K562 (cell line): ENCODE data around the gene OR2B6. TPM values are rescaled to one million over a fixed set of nuclear protein-coding genes. Genes with fewer than 3 reads are reported as not detected.

Experiments
- ATAC-seq: fragments of 200-7000 bp; cut with Tn5 transposase; 3 replicates; pipeline ENCODE4 v1.9.1; 2020; ENCODE audit warnings: moderate library complexity
- BruUV-seq: library from RNA; stranded (reverse); fragments of 400-500 nt; replicated peaks from 2 replicates; lab custom pipeline; 2021; lab: Mats Ljungman, UMichigan
- CTCF ChIA-PET: fragments of 300-600 bp; formaldehyde crosslinking; extraction: SDS; loops from one replicate; lab custom pipeline; 2021; ENCODE audit warnings: low intra/inter-chr PET ratio; lab: Yijun Ruan, JAX
- POLR2A ChIA-PET: fragments of 300-600, 350-650 bp; sonication (Branson Sonifier 250); formaldehyde crosslinking; extraction: SDS; loops from one replicate; lab custom pipeline; 2021; ENCODE audit warnings: antibody characterized with exemption, inconsistent platforms; lab: Yijun Ruan, JAX
- DNase-seq, 4 experiments: peaks; one replicate each; pipeline versions ENCODE4 v3.0.0 to v3.0.0-alpha.2; 2011 to 2018; ENCODE audit warnings: low spot score in 3 of 4, mixed read lengths in 3 of 4; ENCODE audit errors: extremely low read depth in 1 of 4
- FAIRE-seq: peaks from 2 replicates; lab custom pipeline; 2011; peaks lifted over from hg19 to GRCh38; lab: Jason Lieb, UNC
- H2AFZ ChIP-seq: 2 replicates; pipeline ENCODE4 v1.6.0; 2011; ENCODE audit warnings: low read depth, low read length, control low read depth, inconsistent platforms
- H3K27ac ChIP-seq: fragments of 200-600 bp; 3 replicates; pipeline ENCODE4 v1.8.0; 2011; ENCODE audit warnings: low read depth, mild to moderate bottlenecking, control low read depth, inconsistent platforms, low read length, moderate library complexity, mixed read lengths; ENCODE audit errors: extremely low read depth
- H3K27me3 ChIP-seq, 2 experiments: fragments of 300-600 bp in 1 of 2; 2 replicates in 1 of 2; 3 replicates in 1 of 2; pipeline versions ENCODE4 v1.6.0 to v1.8.0; 2011; ENCODE audit warnings: inconsistent platforms in 2 of 2, low read length in 2 of 2, mild to moderate bottlenecking in 1 of 2, mixed read lengths in 1 of 2, moderate library complexity in 1 of 2; ENCODE audit not compliant: control insufficient read depth in 2 of 2, insufficient read depth in 2 of 2
- H3K36me3 ChIP-seq: fragments of 300-600 bp; 3 replicates; pipeline ENCODE4 v1.8.0; 2011; ENCODE audit warnings: mild to moderate bottlenecking, low read length, inconsistent platforms; ENCODE audit not compliant: control insufficient read depth, insufficient read depth
- H3K4me1 ChIP-seq, 2 experiments: fragments of 200-600 bp in 1 of 2; replicated peaks in 1 of 2; 2 replicates in 1 of 2; 3 replicates in 1 of 2; pipeline versions ENCODE4 v1.5.1 to v1.8.0; 2011; ENCODE audit warnings: inconsistent platforms in 2 of 2, low read length in 2 of 2, mild to moderate bottlenecking in 1 of 2, mixed read lengths in 1 of 2, moderate library complexity in 1 of 2; ENCODE audit not compliant: control insufficient read depth in 2 of 2, insufficient read depth in 2 of 2
- H3K4me2 ChIP-seq: 2 replicates; pipeline ENCODE4 v1.6.1; 2011; ENCODE audit warnings: low read length, control low read depth, inconsistent platforms, mixed read lengths; ENCODE audit not compliant: insufficient read depth
- H3K4me3 ChIP-seq: fragments of 200-600 bp; sonication (generic), shearing (Covaris generic); 2 replicates; pipeline ENCODE4 v1.5.1; 2016; ENCODE audit warnings: control low read depth, inconsistent platforms
- H3K79me2 ChIP-seq: fragments of 200-600 bp; 3 replicates; pipeline ENCODE4 v1.8.0; 2011; ENCODE audit warnings: low read length, inconsistent platforms; ENCODE audit not compliant: control insufficient read depth, insufficient read depth
- H3K9ac ChIP-seq, 2 experiments: 2 replicates each; pipeline versions ENCODE4 v1.6.0 to v1.6.1; 2011; ENCODE audit warnings: low read depth in 2 of 2, low read length in 2 of 2, control low read depth in 1 of 2, inconsistent platforms in 1 of 2, mild to moderate bottlenecking in 1 of 2, mixed read lengths in 1 of 2; ENCODE audit not compliant: insufficient read depth in 1 of 2
- H3K9me1 ChIP-seq: one replicate; pipeline ENCODE4 v1.6.0; 2011; ENCODE audit warnings: inconsistent platforms, mild to moderate bottlenecking, low read length, moderate library complexity; ENCODE audit not compliant: control insufficient read depth, insufficient read depth
- H3K9me3 ChIP-seq: replicated peaks from 2 replicates; pipeline ENCODE4 v1.5.1; 2011; ENCODE audit warnings: low read depth, low read length, inconsistent platforms; ENCODE audit not compliant: control insufficient read depth, insufficient read depth
- H4K20me1 ChIP-seq: replicated peaks from 2 replicates; pipeline ENCODE4 v1.6.1; 2011; ENCODE audit warnings: low read length, inconsistent platforms, mixed read lengths; ENCODE audit not compliant: control insufficient read depth, insufficient read depth
- C11orf30 ChIP-seq: fragments of 450-650 bp; IDR thresholded peaks from 2 replicates; pipeline ENCODE4 v1.6.1; 2016; ENCODE audit warnings: low read depth, mild to moderate bottlenecking
- DPF2 ChIP-seq: fragments of 450-650 bp; IDR thresholded peaks from 2 replicates; pipeline ENCODE4 v1.6.1; 2016
- FOXP1 ChIP-seq: sonication (generic); formaldehyde crosslinking; IDR thresholded peaks from 2 replicates; pipeline ENCODE4 v1.8.0; 2022; ENCODE audit warnings: mild to moderate bottlenecking, missing genetic modification reagents
- GTF2A2 ChIP-seq: IDR thresholded peaks from 2 replicates; pipeline ENCODE4 v1.6.1; 2016; ENCODE audit warnings: mild to moderate bottlenecking, missing genetic modification characterization, missing compliant biosample characterization
- MAFG ChIP-seq: fragments of 450-650 bp; conservative IDR thresholded peaks from 2 replicates; pipeline ENCODE4 v1.6.1; 2016; ENCODE audit warnings: missing genetic modification characterization, missing compliant biosample characterization
- MEF2D ChIP-seq: conservative IDR thresholded peaks from 2 replicates; pipeline ENCODE4 v1.6.1; 2016; ENCODE audit warnings: low read depth, missing genetic modification characterization, missing compliant biosample characterization
- MIER1 ChIP-seq: fragments of 450-650 bp; IDR thresholded peaks from 2 replicates; pipeline ENCODE4 v1.6.1; 2016; ENCODE audit warnings: antibody characterized with exemption, mild to moderate bottlenecking, low read depth
- NR2C2 ChIP-seq, 2 experiments: fragments of 200-800 bp in 1 of 2; sonication (Bioruptor generic) in 1 of 2; sonication (generic) in 1 of 2; formaldehyde crosslinking in 1 of 2; IDR thresholded peaks; 2 replicates each; pipeline versions ENCODE4 v1.6.1 to v1.8.0; 2016 to 2022; ENCODE audit warnings: mild to moderate bottlenecking in 1 of 2, missing compliant biosample characterization in 1 of 2, missing genetic modification characterization in 1 of 2, missing genetic modification reagents in 1 of 2
- PHF21A ChIP-seq: fragments of 450-650 bp; IDR thresholded peaks from 2 replicates; pipeline ENCODE4 v1.6.1; 2017; ENCODE audit warnings: low read depth, borderline replicate concordance
- ZFPM2 ChIP-seq: fragments of 250-450 bp; sonication (Bioruptor Pico); IDR thresholded peaks from 2 replicates; pipeline ENCODE4 v1.5.1; 2022; ENCODE audit warnings: mild to moderate bottlenecking
- ZNF184 ChIP-seq: sonication (generic); formaldehyde crosslinking; IDR thresholded peaks from 2 replicates; pipeline ENCODE4 v1.5.0; 2020; ENCODE audit warnings: missing genetic modification reagents
- ZNF217 ChIP-seq: sonication (generic); formaldehyde crosslinking; IDR thresholded peaks from 2 replicates; pipeline ENCODE4 v1.8.0; 2022; ENCODE audit warnings: mild to moderate bottlenecking, missing genetic modification reagents
- WGBS: fragments of 100-300 bp; shearing (Covaris generic); methylation state at CpG from one replicate; pipeline ENCODE4 v1.1.6; 2016; ENCODE audit warnings: low coverage, mixed read lengths; ENCODE audit not compliant: insufficient coverage; ENCODE audit errors: missing lambda C conversion rate; 5-methylcytosine and 5-hydroxymethylcytosine counted together
- in situ Hi-C: fragments of 300-500 bp; cut with MboI; formaldehyde crosslinking; loops from 4 replicates; pipeline ENCODE4 v1.15.0; 2018; ENCODE audit warnings: inconsistent platforms, mixed read lengths
- intact Hi-C: fragments of 100-400 bp; cut with micrococcal nuclease; formaldehyde crosslinking; loops from 2 replicates; pipeline ENCODE4 v1.14.2; 2022
- polyA plus RNA-seq, 8 experiments: library from polyadenylated mRNA; depleted of rRNA in 4 of 8; stranded (reverse) in 5 of 8; unstranded in 3 of 8; fragments of >200 nt; fragmentation: Nextera tagmentation in 2 of 8; fragmentation: Illumina TruSeq in 1 of 8; extraction: Ambion mirVana in 2 of 8; extraction: Trizol in 1 of 8; gene quantifications; 2 replicates each; pipeline versions ENCODE4 v1.2.1 to v1.2.3, GENCODE V29; 2011 to 2014; ENCODE audit warnings: inconsistent platforms in 1 of 8, missing spikeins in 1 of 8
- total RNA-seq, 7 experiments: library from RNA; depleted of rRNA in 6 of 7; stranded (reverse); fragments of >200 nt in 6 of 7; fragmentation: Illumina TruSeq in 2 of 7; extraction: Trizol in 2 of 7; gene quantifications; 2 replicates each; pipeline versions ENCODE4 v1.2.1 to v1.2.3, GENCODE V29; 2011 to 2021; ENCODE audit warnings: low replicate concordance in 1 of 7
- TF ChIP-seq, protein P1 (sequence below), 2 experiments: fragments of 450-650 bp in 1 of 2; sonication (generic) in 1 of 2; formaldehyde crosslinking in 1 of 2; IDR thresholded peaks in 1 of 2; conservative IDR thresholded peaks in 1 of 2; 2 replicates each; pipeline versions ENCODE4 v1.6.1 to v1.8.1; 2016 to 2023; ENCODE audit warnings: mild to moderate bottlenecking in 2 of 2, moderate library complexity in 2 of 2, inconsistent platforms in 1 of 2, missing genetic modification reagents in 1 of 2
- TF ChIP-seq, protein P2 (sequence below): fragments of 250-450 bp; sonication (Bioruptor Pico); IDR thresholded peaks from 2 replicates; pipeline ENCODE4 v1.8.0; 2021; ENCODE audit warnings: moderate library complexity, mild to moderate bottlenecking, inconsistent platforms
- TF ChIP-seq, protein P3 (sequence below): fragments of 200-400 bp; formaldehyde crosslinking; IDR thresholded peaks from 2 replicates; pipeline ENCODE4 v1.6.1; 2017; ENCODE audit warnings: mild to moderate bottlenecking, low read depth, low read length, moderate library complexity
- TF ChIP-seq, protein P4 (sequence below): fragments of 250-450 bp; sonication (Bioruptor Pico); IDR thresholded peaks from 2 replicates; pipeline ENCODE4 v1.5.0; 2021; ENCODE audit warnings: mild to moderate bottlenecking, borderline replicate concordance

OR2B6 gene
- total and polyA plus RNA-seq, 9 of the 15 experiments (the other 6 are each of a cell fraction or from before 2014, with no cell fraction given), result 1.9 to 18.7 (median 4.4) TPM

DNA sequence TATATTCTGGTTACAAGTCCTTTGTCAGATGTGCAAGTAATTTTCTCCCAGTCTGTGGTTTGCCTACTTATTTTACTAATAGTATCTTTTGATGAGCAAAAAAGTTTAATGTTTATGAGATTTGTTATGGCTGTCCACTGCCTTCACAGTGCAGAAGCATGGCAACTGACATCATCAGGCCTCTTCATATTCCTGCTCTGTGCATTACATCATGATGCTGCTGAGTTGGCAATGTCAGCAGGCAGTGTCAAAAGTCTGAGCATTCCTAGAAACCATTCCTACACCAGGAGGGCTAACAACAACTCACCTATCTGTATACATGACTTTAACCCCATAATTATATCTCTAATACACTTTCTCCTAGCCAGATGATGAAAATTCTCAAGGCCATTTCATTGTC is 34.1 kb upstream of the OR2B6 start (continued):
- TF ChIP-seq PHF21A (no peak), MAFG (peak; percentile 37), C11orf30 (peak; percentile 49), NR2C2 (CRISPR knock-in tag; IDR thresholded peaks at IDR 0.05) (no peak), NR2C2 (tag; IDR thresholded peaks at IDR 0.05) (no peak), ZFPM2 (CRISPR knock-in tag) (no peak)
- TF ChIP-seq, protein P1, sequence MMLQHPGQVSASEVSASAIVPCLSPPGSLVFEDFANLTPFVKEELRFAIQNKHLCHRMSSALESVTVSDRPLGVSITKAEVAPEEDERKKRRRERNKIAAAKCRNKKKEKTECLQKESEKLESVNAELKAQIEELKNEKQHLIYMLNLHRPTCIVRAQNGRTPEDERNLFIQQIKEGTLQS (IDR thresholded peaks at IDR 0.05), result peak; percentile 65; the same call in 1 of the 2 replicates
- TF ChIP-seq, protein P1 (CRISPR knock-in tag; conservative IDR thresholded peaks at IDR 0.05), result no peak
- TF ChIP-seq, protein P2, sequence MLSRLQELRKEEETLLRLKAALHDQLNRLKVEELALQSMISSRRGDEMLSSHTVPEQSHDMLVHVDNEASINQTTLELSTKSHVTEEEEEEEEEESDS (CRISPR knock-in tag), result no peak

DNA sequence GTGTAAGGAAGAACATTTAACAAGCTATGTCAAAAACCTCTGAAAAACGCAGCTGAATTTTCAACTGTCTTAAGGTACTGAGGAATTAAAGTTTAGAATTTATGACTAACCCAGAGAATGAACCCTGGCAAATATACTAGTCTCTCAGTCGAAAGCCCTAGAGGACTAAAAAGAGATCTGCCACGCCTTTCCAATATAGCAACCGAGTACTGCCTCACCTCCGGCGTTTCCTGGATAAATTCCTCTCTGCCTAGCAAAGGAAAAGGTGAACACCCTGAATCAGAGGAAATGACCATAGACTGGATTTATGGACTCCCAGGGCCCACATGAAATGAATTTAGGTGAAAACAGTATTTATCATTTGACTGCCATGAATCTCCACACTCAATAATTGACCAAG is 32.9 kb upstream of the OR2B6 start:
- CTCF ChIA-PET, result no interaction called here
- in situ Hi-C loops, result no loop called here
- no peak for TF ChIP-seq DPF2
- TF ChIP-seq MIER1, result no peak
- no peak for TF ChIP-seq FOXP1 (CRISPR knock-in tag)
- TF ChIP-seq, protein P3, sequence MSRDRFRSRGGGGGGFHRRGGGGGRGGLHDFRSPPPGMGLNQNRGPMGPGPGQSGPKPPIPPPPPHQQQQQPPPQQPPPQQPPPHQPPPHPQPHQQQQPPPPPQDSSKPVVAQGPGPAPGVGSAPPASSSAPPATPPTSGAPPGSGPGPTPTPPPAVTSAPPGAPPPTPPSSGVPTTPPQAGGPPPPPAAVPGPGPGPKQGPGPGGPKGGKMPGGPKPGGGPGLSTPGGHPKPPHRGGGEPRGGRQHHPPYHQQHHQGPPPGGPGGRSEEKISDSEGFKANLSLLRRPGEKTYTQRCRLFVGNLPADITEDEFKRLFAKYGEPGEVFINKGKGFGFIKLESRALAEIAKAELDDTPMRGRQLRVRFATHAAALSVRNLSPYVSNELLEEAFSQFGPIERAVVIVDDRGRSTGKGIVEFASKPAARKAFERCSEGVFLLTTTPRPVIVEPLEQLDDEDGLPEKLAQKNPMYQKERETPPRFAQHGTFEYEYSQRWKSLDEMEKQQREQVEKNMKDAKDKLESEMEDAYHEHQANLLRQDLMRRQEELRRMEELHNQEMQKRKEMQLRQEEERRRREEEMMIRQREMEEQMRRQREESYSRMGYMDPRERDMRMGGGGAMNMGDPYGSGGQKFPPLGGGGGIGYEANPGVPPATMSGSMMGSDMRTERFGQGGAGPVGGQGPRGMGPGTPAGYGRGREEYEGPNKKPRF, result no peak
- no peak for TF ChIP-seq MEF2D (tag)
- no peak for TF ChIP-seq PHF21A
- no peak for TF ChIP-seq GTF2A2 (tag)
- no peak for TF ChIP-seq ZNF184 (CRISPR knock-in tag)
- TF ChIP-seq, protein P4, sequence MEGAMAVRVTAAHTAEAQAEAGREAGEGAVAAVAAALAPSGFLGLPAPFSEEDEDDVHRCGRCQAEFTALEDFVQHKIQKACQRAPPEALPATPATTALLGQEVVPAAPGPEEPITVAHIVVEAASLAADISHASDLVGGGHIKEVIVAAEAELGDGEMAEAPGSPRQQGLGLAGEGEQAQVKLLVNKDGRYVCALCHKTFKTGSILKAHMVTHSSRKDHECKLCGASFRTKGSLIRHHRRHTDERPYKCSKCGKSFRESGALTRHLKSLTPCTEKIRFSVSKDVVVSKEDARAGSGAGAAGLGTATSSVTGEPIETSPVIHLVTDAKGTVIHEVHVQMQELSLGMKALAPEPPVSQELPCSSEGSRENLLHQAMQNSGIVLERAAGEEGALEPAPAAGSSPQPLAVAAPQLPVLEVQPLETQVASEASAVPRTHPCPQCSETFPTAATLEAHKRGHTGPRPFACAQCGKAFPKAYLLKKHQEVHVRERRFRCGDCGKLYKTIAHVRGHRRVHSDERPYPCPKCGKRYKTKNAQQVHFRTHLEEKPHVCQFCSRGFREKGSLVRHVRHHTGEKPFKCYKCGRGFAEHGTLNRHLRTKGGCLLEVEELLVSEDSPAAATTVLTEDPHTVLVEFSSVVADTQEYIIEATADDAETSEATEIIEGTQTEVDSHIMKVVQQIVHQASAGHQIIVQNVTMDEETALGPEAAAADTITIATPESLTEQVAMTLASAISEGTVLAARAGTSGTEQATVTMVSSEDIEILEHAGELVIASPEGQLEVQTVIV (CRISPR knock-in tag), result no peak
- TF ChIP-seq ZNF217 (CRISPR knock-in tag), result no peak

More for the DNA sequence above, 32.9 kb upstream of the OR2B6 start:
- no peak for FAIRE-seq
- H3K9ac ChIP-seq, result no peak overlapping the region
- DNase-seq, result no peak
- H3K27ac ChIP-seq, result no peak overlapping the region
- BruUV-seq, result TSS peak; percentile 21
- no peaks in the 10 kb centered on the region for H3K4me1 ChIP-seq
- H3K9me1 ChIP-seq, result no peaks in the 10 kb centered on the region
- H2AFZ ChIP-seq, result no peak overlapping the region
- 0 out of 2 replicates have a peak, but pooled peaks cover 4% of the 10 kb centered on the region for H3K9me3 ChIP-seq
- H3K36me3 ChIP-seq, result peaks cover 63% of the 10 kb centered on the region
- ATAC-seq, result no peak
- WGBS, result 83% methylated on average over 6 of the region's 6 CpGs
- no peak overlapping the region for H3K4me2 ChIP-seq
- no peaks in the 10 kb centered on the region for H4K20me1 ChIP-seq
- no peak overlapping the region for H3K4me3 ChIP-seq
- POLR2A ChIA-PET, result interaction anchor here (0.5 to 1.9 kb wide), 11 partner anchors 9 to 307 kb away, joined by 3 to 8 read pairs (median 4); a partner anchor contains a TSS
- intact Hi-C loops, result no loop called here
- H3K79me2 ChIP-seq, result peaks cover 59% of the 10 kb centered on the region
- H3K27me3 ChIP-seq, result no peaks in the 10 kb centered on the region
